GM12872 (cell line): ENCODE measurements around the gene GPATCH2.

Source experiments
- CTCF ChIP-seq: IDR thresholded peaks from 3 replicates; pipeline ENCODE4 v1.5.1; 2011; ENCODE audit warnings: low read depth, mild to moderate bottlenecking, low read length, moderate library complexity; ENCODE audit not compliant: insufficient read depth

GPATCH2 gene

GRCh38 chr1:217577336-217577735, 53.6 kb downstream of the GPATCH2 start:
- TF ChIP-seq CTCF: no peak

- TF ChIP-seq CTCF: no peak
Observed at GRCh38 chr1:217574265-217574949, 56.5 kb downstream of the GPATCH2 start.

- TF ChIP-seq CTCF: no peak
Observed at GRCh38 chr1:217569021-217569420, 61.9 kb downstream of the GPATCH2 start.

GRCh38 chr1:217568200-217568599, 62.7 kb downstream of the GPATCH2 start:
- no peak for TF ChIP-seq CTCF

- TF ChIP-seq CTCF: no peak
Observed at GRCh38 chr1:217564833-217565232, 66.1 kb downstream of the GPATCH2 start.

- no peak for TF ChIP-seq CTCF
Observed at GRCh38 chr1:217564207-217564606, 66.7 kb downstream of the GPATCH2 start.

- no peak for TF ChIP-seq CTCF
Observed at GRCh38 chr1:217563179-217563578, 67.7 kb downstream of the GPATCH2 start.
